Nephron (organoid): ENCODE measurements around the gene IQCK.

Experiments
- H3K27ac Mint-ChIP-seq, 3 experiments: 2 replicates each; pipeline ENCODE4 v1.8.0; 2020; ENCODE audit warnings: mixed read lengths in 3 of 3, mild to moderate bottlenecking in 2 of 3, moderate library complexity in 1 of 3
- H3K27me3 Mint-ChIP-seq: 2 replicates; pipeline ENCODE4 v1.8.0; 2021; ENCODE audit warnings: low read depth, mild to moderate bottlenecking, moderate library complexity, mixed read lengths
- H3K36me3 Mint-ChIP-seq: 2 replicates; pipeline ENCODE4 v1.8.0; 2020; ENCODE audit warnings: low read depth, mixed read lengths
- H3K4me1 Mint-ChIP-seq: 2 replicates; pipeline ENCODE4 v1.8.0; 2020; ENCODE audit warnings: mixed read lengths
- H3K4me3 Mint-ChIP-seq, 3 experiments: 2 replicates each; pipeline ENCODE4 v1.8.0; 2020; ENCODE audit warnings: mild to moderate bottlenecking in 3 of 3, mixed read lengths in 3 of 3, moderate library complexity in 2 of 3
- H3K9me3 Mint-ChIP-seq: 2 replicates; pipeline ENCODE4 v1.8.0; 2020; ENCODE audit warnings: mixed read lengths
- CTCF ChIP-seq, 3 experiments: fragments of 200-600 bp; sonication (generic); IDR thresholded peaks; one replicate each; pipeline ENCODE4 v1.5.0; 2021; ENCODE audit warnings: antibody characterized with exemption in 3 of 3; ENCODE audit not compliant: unreplicated experiment in 3 of 3

The IQCK gene

GRCh38 chr16:19872935-19873334 lies 154.9 kb downstream of the IQCK start:
- Mint-ChIP-seq H3K27ac (no peak overlapping the region), H3K4me3 (no peak overlapping the region), H3K27me3 (no peaks in the 10 kb centered on the region), H3K36me3 (peaks cover 42% of the 10 kb centered on the region), H3K4me1 (peaks cover 11% of the 10 kb centered on the region), H3K9me3 (no peaks in the 10 kb centered on the region)
- no peak for TF ChIP-seq CTCF (IDR thresholded peaks at IDR 0.05; ENCODE audit: unreplicated experiment in 3 of 3)

GRCh38 chr16:19874026-19874425 lies 156.0 kb downstream of the IQCK start:
- Mint-ChIP-seq H3K27me3 (no peaks in the 10 kb centered on the region), H3K4me1 (peaks cover 12% of the 10 kb centered on the region), H3K4me3 (no peak overlapping the region), H3K36me3 (peaks cover 37% of the 10 kb centered on the region), H3K27ac (no peak overlapping the region), H3K9me3 (no peaks in the 10 kb centered on the region)
- TF ChIP-seq CTCF (IDR thresholded peaks at IDR 0.05; ENCODE audit: unreplicated experiment in 3 of 3), result no peak

GRCh38 chr16:19874851-19875546 lies 156.9 kb downstream of the IQCK start:
- TF ChIP-seq CTCF (IDR thresholded peaks at IDR 0.05; ENCODE audit: unreplicated experiment in 3 of 3), result no peak
- H3K36me3 Mint-ChIP-seq, result peaks cover 32% of the 10 kb centered on the region
- H3K9me3 Mint-ChIP-seq, result no peaks in the 10 kb centered on the region
- peaks cover 18% of the 10 kb centered on the region for H3K4me1 Mint-ChIP-seq
- no peak overlapping the region for H3K27ac Mint-ChIP-seq
- H3K27me3 Mint-ChIP-seq, result no peaks in the 10 kb centered on the region
- no peak overlapping the region for H3K4me3 Mint-ChIP-seq

- no peak for TF ChIP-seq CTCF (IDR thresholded peaks at IDR 0.05; ENCODE audit: unreplicated experiment in 3 of 3)
- Mint-ChIP-seq H3K4me1 (peaks cover 20% of the 10 kb centered on the region), H3K9me3 (no peaks in the 10 kb centered on the region), H3K36me3 (peaks cover 24% of the 10 kb centered on the region), H3K4me3 (no peak overlapping the region), H3K27me3 (no peaks in the 10 kb centered on the region), H3K27ac (no peak overlapping the region)
Observed at GRCh38 chr16:19875900-19876299, 157.8 kb downstream of the IQCK start.

- no peak overlapping the region for H3K4me3 Mint-ChIP-seq
- no peaks in the 10 kb centered on the region for H3K27me3 Mint-ChIP-seq
- H3K4me1 Mint-ChIP-seq, result peaks cover 23% of the 10 kb centered on the region
- peaks cover 21% of the 10 kb centered on the region for H3K36me3 Mint-ChIP-seq
- TF ChIP-seq CTCF (IDR thresholded peaks at IDR 0.05; ENCODE audit: unreplicated experiment in 3 of 3), result no peak
- no peak overlapping the region for H3K27ac Mint-ChIP-seq
- H3K9me3 Mint-ChIP-seq, result no peaks in the 10 kb centered on the region
Observed at GRCh38 chr16:19876501-19877059, 158.5 kb downstream of the IQCK start.

GRCh38 chr16:19878757-19879156 lies 160.7 kb downstream of the IQCK start:
- H3K9me3 Mint-ChIP-seq, result no peaks in the 10 kb centered on the region
- H3K4me1 Mint-ChIP-seq, result peaks cover 40% of the 10 kb centered on the region
- H3K27me3 Mint-ChIP-seq, result no peaks in the 10 kb centered on the region
- H3K27ac Mint-ChIP-seq, result no peak overlapping the region
- peaks cover 11% of the 10 kb centered on the region for H3K36me3 Mint-ChIP-seq
- no peak for TF ChIP-seq CTCF (IDR thresholded peaks at IDR 0.05; ENCODE audit: unreplicated experiment in 3 of 3)
- no peak overlapping the region for H3K4me3 Mint-ChIP-seq
